DND-41 (cell line): Measurements from ENCODE around the gene NDUFB7.

Experiments used
- EZH2 ChIP-seq: IDR thresholded peaks from 3 replicates; pipeline ENCODE4 v1.6.1; 2012; ENCODE audit warnings: borderline replicate concordance, low read depth, mild to moderate bottlenecking, moderate library complexity, low read length, inconsistent platforms; ENCODE audit not compliant: severe bottlenecking
- TF ChIP-seq, protein P1 (sequence below): IDR thresholded peaks from 2 replicates; pipeline ENCODE4 v1.5.1; 2012; ENCODE audit warnings: borderline replicate concordance, low read length, moderate library complexity, mild to moderate bottlenecking; ENCODE audit not compliant: poor library complexity, severe bottlenecking; ENCODE audit errors: extremely low read depth

DNA sequence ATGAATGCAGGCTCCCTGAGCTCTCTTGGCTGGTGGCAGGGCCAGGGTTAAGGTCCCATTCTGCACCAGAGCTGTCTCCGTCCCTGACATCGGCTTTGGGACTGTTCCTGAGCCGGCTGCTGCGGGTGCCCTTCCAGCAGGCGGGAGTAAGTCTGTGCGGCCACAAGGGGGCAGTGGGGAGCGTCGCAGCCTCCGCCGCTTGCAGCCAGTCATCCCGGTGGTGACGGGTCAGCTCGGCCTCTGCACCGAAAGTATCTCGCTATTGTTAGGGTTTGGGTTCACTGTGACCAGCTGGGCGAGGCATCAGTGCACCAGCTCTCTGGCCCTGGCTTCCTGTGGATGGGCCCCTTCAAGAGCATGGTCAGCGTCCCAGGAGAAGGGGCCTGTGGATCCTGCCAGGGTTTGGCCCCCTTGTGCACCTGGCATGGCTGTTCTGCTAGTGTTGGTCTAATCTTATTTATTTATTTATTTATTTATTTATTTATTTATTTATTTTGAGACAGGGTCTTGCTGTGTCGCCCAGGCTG, 15.1 kb downstream of the NDUFB7 start:
- TF ChIP-seq, protein P1, sequence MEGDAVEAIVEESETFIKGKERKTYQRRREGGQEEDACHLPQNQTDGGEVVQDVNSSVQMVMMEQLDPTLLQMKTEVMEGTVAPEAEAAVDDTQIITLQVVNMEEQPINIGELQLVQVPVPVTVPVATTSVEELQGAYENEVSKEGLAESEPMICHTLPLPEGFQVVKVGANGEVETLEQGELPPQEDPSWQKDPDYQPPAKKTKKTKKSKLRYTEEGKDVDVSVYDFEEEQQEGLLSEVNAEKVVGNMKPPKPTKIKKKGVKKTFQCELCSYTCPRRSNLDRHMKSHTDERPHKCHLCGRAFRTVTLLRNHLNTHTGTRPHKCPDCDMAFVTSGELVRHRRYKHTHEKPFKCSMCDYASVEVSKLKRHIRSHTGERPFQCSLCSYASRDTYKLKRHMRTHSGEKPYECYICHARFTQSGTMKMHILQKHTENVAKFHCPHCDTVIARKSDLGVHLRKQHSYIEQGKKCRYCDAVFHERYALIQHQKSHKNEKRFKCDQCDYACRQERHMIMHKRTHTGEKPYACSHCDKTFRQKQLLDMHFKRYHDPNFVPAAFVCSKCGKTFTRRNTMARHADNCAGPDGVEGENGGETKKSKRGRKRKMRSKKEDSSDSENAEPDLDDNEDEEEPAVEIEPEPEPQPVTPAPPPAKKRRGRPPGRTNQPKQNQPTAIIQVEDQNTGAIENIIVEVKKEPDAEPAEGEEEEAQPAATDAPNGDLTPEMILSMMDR, result peak; percentile 80
- TF ChIP-seq EZH2, result no peak
